Measurements from ENCODE around the gene TTLL5.

- TF ChIP-seq, protein P1, sequence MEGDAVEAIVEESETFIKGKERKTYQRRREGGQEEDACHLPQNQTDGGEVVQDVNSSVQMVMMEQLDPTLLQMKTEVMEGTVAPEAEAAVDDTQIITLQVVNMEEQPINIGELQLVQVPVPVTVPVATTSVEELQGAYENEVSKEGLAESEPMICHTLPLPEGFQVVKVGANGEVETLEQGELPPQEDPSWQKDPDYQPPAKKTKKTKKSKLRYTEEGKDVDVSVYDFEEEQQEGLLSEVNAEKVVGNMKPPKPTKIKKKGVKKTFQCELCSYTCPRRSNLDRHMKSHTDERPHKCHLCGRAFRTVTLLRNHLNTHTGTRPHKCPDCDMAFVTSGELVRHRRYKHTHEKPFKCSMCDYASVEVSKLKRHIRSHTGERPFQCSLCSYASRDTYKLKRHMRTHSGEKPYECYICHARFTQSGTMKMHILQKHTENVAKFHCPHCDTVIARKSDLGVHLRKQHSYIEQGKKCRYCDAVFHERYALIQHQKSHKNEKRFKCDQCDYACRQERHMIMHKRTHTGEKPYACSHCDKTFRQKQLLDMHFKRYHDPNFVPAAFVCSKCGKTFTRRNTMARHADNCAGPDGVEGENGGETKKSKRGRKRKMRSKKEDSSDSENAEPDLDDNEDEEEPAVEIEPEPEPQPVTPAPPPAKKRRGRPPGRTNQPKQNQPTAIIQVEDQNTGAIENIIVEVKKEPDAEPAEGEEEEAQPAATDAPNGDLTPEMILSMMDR (IDR thresholded peaks at IDR 0.05; ENCODE audit: insufficient read depth, low read length, poor library complexity, severe bottlenecking): no peak
- TF ChIP-seq EZH2phosphoT487 (conservative IDR thresholded peaks at IDR 0.05; ENCODE audit: low read length): no peak
These were observed 249.0 kb downstream of the TTLL5 start for GRCh38 chr14:75910048-75910447.

All from SU-DHL-6 (cell line).